ENCODE data around the gene MORN1. TPM values are rescaled to one million over a fixed set of nuclear protein-coding genes. Genes with fewer than 3 reads are reported as not detected.
A peak's percentile ranks its signal among the peaks of the same experiment; 100 is the strongest.
"Not testable (repeated sequence)": the region's sequence is repeated elsewhere in the genome, so short reads cannot be mapped to it uniquely, and the experiment has no call there.

The MORN1 gene
- total RNA-seq (4.0 and 9.4 TPM in 2 replicates), polyA plus RNA-seq (4.5 and 7.8 TPM in 2 replicates)

DNA sequence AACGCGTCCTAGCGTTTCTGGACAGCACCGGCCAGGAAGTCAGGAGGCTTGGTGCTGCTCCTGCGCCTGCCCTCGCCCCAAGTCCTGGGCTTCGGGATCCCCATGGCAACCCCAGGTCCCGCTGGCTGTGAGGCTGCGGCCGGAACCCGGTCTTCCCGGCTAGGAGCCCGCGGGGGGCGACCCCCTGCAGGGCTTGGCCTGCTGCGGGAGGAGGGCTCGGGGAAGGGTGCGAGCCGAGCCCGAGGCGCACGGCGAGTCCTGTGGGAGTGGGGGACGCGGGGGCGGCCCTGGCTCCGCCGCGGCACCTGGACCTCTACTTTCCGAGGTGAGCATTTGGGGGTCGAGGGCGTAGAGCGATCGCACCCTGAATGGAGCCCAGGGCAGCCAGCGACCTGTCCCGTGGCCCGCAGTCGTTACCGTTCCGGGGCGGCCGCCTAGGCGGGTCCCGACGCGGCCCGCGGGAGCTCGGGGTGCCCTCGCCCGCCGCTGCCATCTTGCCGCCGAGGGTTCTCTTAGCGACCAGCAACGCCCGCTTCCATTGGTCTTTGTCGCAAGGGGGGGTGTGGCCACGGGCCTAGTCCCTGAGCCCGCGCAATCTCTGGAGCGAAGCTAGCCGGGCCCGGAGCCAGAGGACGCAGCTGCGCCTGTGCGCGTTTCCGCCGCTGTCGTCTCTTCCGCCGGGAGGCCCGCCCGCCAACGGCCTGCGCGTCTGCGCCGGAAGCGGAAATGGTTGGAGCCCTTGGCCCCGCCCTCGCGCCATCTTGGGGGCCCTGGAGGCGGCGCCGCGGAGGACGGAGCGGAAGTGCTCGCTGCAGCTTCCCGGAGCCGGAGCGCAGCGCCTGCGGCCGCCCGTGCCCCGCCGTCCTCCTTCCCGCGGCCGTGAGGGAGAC is at the start of gene MORN1, which contains the start of gene RER1:
MORN1 (minus strand) TSS at position 514 of the 890 bp plus-strand sequence; CDS start at position 493, 21 bp downstream.
RER1 (plus strand) TSS at position 801 of the 890 bp plus-strand sequence. CDS start 3,950 bp downstream, outside the sequence.
- Histone ChIP-seq H3K79me2 (peaks cover 54% of the 10 kb centered on the region), H3K27ac (peak within 1 kb of the TSS; percentile 59), H3K9me2 (replicated peaks; ENCODE audit: insufficient read depth) (no peaks in the 10 kb centered on the region), H3K4me1 (ENCODE audit: insufficient read depth) (peaks cover 25% of the 10 kb centered on the region), H4K20me1 (ENCODE audit: insufficient read depth, poor library complexity, severe bottlenecking) (peaks cover 24% of the 10 kb centered on the region), H3K27me3 (no peaks in the 10 kb centered on the region), H3K4me2 (peak within 1 kb of the TSS; percentile 94), H2AFZ (peak within 1 kb of the TSS; percentile 31), H3K36me3 (replicated peaks; ENCODE audit: insufficient read depth, low read depth) (no peaks in the 10 kb centered on the region), H3K9me3 (ENCODE audit: low read depth) (no peaks in the 10 kb centered on the region), H3K4me3 (peak within 1 kb of the TSS; percentile 50)
- TF ChIP-seq EZH2 (IDR thresholded peaks at IDR 0.05; ENCODE audit: borderline replicate concordance) (no peak), EZH2phosphoT487 (IDR thresholded peaks at IDR 0.05; ENCODE audit: low read depth, severe bottlenecking, unreplicated experiment) (no peak)
- TF ChIP-seq, protein P1, sequence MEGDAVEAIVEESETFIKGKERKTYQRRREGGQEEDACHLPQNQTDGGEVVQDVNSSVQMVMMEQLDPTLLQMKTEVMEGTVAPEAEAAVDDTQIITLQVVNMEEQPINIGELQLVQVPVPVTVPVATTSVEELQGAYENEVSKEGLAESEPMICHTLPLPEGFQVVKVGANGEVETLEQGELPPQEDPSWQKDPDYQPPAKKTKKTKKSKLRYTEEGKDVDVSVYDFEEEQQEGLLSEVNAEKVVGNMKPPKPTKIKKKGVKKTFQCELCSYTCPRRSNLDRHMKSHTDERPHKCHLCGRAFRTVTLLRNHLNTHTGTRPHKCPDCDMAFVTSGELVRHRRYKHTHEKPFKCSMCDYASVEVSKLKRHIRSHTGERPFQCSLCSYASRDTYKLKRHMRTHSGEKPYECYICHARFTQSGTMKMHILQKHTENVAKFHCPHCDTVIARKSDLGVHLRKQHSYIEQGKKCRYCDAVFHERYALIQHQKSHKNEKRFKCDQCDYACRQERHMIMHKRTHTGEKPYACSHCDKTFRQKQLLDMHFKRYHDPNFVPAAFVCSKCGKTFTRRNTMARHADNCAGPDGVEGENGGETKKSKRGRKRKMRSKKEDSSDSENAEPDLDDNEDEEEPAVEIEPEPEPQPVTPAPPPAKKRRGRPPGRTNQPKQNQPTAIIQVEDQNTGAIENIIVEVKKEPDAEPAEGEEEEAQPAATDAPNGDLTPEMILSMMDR (IDR thresholded peaks at IDR 0.05; ENCODE audit: poor library complexity): no peak
- WGBS (ENCODE audit: low lambda C conversion rate, missing lambda C conversion rate): 2% methylated on average over 97 of the region's 103 CpGs
- DNase-seq (ENCODE audit: low spot score): peak; percentile 100

DNA sequence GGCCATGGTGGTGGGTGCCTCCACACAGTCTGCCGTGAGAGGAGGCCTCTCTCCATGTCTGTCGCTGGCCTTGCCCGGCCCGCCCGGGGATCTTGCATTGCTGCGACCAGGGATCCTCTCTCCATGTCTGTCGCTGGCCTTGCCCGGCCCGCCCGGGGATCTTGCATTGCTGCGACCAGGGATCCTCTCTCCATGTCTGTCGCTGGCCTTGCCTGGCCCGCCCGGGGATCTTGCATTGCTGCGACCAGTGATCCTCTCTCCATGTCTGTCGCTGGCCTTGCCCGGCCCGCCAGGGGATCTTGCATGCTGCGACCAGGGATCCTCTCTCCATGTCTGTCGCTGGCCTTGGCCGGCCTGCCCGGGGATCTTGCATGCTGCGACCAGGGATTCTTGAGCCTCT is 49.0 kb upstream of the MORN1 start:
- WGBS (ENCODE audit: low lambda C conversion rate, missing lambda C conversion rate): 88% methylated on average over 14 of the region's 23 CpGs
- H4K20me1 ChIP-seq (ENCODE audit: insufficient read depth, poor library complexity, severe bottlenecking); H3K9me3 ChIP-seq (ENCODE audit: low read depth); H2AFZ ChIP-seq; H3K79me2 ChIP-seq; H3K4me2 ChIP-seq; H3K9me2 ChIP-seq (replicated peaks; ENCODE audit: insufficient read depth); H3K27ac ChIP-seq; H3K36me3 ChIP-seq (replicated peaks; ENCODE audit: insufficient read depth, low read depth); H3K4me3 ChIP-seq; DNase-seq (ENCODE audit: low spot score); H3K4me1 ChIP-seq (ENCODE audit: insufficient read depth): not testable (repeated sequence)
- H3K27me3 ChIP-seq: peaks cover 37% of the 10 kb centered on the region

DNA sequence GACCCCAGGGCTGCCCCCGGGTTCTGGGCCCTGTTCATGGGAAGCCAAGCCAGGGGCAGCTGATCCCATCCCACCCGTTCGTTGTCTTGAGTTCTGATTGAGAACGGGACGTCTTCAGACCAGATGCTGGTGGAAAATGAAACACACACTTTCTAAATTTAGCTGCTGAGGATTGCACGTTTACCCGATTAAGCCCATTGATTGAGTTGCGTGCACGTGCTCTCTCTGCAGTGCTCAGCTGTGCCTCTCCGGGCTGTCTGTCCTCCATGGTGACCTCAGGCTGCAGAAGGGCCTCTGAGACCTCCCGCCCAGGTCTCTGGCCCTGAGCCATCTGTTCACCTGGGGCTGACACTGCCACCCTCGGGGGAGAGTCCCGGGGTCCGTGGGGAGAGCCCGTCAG is 48.0 kb upstream of the MORN1 start:
- H3K4me3 ChIP-seq: no peak overlapping the region
- WGBS (ENCODE audit: low lambda C conversion rate, missing lambda C conversion rate): 89% methylated on average over 15 of the region's 15 CpGs
- no peak overlapping the region for H2AFZ ChIP-seq
- peaks cover 27% of the 10 kb centered on the region for H3K27me3 ChIP-seq
- TF ChIP-seq, protein P1 (IDR thresholded peaks at IDR 0.05; ENCODE audit: poor library complexity): no peak
- TF ChIP-seq EZH2phosphoT487 (IDR thresholded peaks at IDR 0.05; ENCODE audit: low read depth, severe bottlenecking, unreplicated experiment): no peak
- no peaks in the 10 kb centered on the region for H3K36me3 ChIP-seq (replicated peaks; ENCODE audit: insufficient read depth, low read depth)
- H4K20me1 ChIP-seq (ENCODE audit: insufficient read depth, poor library complexity, severe bottlenecking): no peaks in the 10 kb centered on the region
- no peaks in the 10 kb centered on the region for H3K9me2 ChIP-seq (replicated peaks; ENCODE audit: insufficient read depth)
- H3K27ac ChIP-seq: no peak overlapping the region
- DNase-seq (ENCODE audit: low spot score): no peak
- H3K9me3 ChIP-seq (ENCODE audit: low read depth): no peaks in the 10 kb centered on the region
- no peaks in the 10 kb centered on the region for H3K79me2 ChIP-seq
- H3K4me2 ChIP-seq: no peak overlapping the region
- H3K4me1 ChIP-seq (ENCODE audit: insufficient read depth): no peaks in the 10 kb centered on the region

DNA sequence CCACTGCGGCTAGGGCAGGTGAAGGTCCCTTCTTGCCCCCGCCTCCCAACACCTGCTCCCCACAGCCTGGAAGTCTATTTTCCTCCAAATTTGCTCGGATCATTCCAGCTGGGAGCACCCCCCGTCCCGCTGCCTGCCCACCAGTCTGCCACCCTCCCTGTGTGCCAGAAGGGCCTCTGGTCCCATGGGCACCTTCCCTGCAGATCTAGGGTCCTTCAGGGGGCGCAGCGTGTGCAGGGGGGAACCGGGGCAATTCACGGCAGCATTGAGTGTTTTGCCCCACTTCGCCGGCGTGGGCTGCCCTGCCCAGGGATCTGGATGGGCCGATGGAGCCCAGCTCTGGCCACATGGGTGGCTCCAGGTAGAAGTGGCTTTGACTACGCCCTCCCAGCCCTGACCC is 47.3 kb upstream of the MORN1 start:
- Histone ChIP-seq H2AFZ (no peak overlapping the region), H3K27ac (no peak overlapping the region), H3K4me2 (no peak overlapping the region), H4K20me1 (ENCODE audit: insufficient read depth, poor library complexity, severe bottlenecking) (no peaks in the 10 kb centered on the region), H3K4me3 (no peak overlapping the region), H3K27me3 (peaks cover 21% of the 10 kb centered on the region), H3K79me2 (no peaks in the 10 kb centered on the region), H3K36me3 (replicated peaks; ENCODE audit: insufficient read depth, low read depth) (no peaks in the 10 kb centered on the region), H3K9me2 (replicated peaks; ENCODE audit: insufficient read depth) (no peaks in the 10 kb centered on the region), H3K9me3 (ENCODE audit: low read depth) (no peaks in the 10 kb centered on the region), H3K4me1 (ENCODE audit: insufficient read depth) (no peaks in the 10 kb centered on the region)
- TF ChIP-seq EZH2 (IDR thresholded peaks at IDR 0.05; ENCODE audit: borderline replicate concordance): no peak
- no peak for TF ChIP-seq EZH2phosphoT487 (IDR thresholded peaks at IDR 0.05; ENCODE audit: low read depth, severe bottlenecking, unreplicated experiment)
- TF ChIP-seq, protein P1 (IDR thresholded peaks at IDR 0.05; ENCODE audit: poor library complexity): no peak
- no peak for DNase-seq (ENCODE audit: low spot score)
- 89% methylated on average over 14 of the region's 14 CpGs for WGBS (ENCODE audit: low lambda C conversion rate, missing lambda C conversion rate)

Measured in hepatocyte (in vitro differentiated cells).